Measurements from ENCODE around the gene ANKRD26.

ANKRD26 gene

GRCh38 chr10:27019827-27020226, 80.5 kb downstream of the ANKRD26 start:
- DNase-seq = no peak

GRCh38 chr10:26997610-26998009, 102.7 kb downstream of the ANKRD26 start:
- no peak for DNase-seq

DNA sequence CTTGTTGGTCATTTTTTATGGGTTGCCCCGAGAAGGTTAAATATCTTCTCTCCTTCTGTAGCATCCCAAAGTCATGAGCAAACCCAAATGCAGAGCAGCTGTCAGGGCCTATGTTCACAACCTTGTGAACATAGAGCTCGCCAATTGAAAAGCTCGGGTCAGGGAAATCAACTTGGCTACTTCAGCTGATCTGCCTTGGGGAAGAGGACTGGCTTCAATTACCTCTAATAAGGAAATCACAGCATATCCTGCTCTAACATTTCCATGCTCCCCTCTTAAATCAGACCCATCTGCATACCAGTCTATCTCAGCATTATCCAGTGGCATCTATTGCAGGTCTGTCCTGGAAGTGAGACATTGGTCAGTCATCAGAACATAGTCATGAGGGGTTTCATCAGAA, 105.6 kb downstream of the ANKRD26 start:
- no peak for DNase-seq

- no peak for DNase-seq
Observed at GRCh38 chr10:26987851-26988250, 112.4 kb downstream of the ANKRD26 start.

DNA sequence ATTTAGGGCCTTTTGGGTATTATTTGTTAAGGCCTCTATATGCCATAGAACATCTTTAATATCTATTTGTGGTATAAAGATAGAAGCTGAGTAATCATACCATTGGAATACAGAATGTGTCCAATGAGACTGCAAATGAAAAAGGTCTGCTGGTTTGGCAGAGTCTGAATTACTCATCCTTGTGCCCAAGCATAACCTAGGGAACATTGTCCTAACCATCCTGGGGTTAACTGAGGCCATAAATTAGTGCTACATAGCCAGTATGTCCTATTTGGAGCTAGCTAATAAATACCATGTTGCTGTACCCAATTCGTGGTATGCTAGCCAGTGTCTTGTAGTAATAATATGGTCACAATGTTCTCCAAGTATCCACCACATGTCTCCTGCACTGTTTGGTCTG, 117.1 kb downstream of the ANKRD26 start:
- no peak for DNase-seq

- DNase-seq = no peak
Observed at GRCh38 chr10:26982058-26982457, 118.2 kb downstream of the ANKRD26 start.

- no peak for DNase-seq
Observed at GRCh38 chr10:26981232-26981824, 119.0 kb downstream of the ANKRD26 start.

DNA sequence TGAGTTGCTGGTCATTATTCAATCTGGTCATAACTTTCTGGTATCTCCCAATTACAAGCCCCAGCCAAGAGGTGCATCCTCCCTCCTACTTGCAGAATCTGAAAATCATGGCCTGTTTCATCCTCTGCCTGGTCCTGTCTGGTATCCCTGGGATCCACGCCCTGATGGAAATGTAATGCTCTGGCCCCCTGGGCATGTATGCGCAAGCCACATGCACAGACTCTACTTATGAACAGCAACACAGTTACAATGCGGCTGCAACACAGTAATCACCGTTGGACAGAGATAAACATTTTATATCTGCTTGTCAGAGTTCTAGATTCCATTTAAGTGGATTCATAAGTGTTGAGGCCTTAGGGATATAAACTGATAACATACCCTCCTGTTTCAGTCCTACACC, 121.8 kb downstream of the ANKRD26 start:
- no peak for DNase-seq

- no peak for DNase-seq
Observed at GRCh38 chr10:26977635-26978034, 122.7 kb downstream of the ANKRD26 start.

- no peak for DNase-seq
Observed at GRCh38 chr10:26970667-26971066, 129.6 kb downstream of the ANKRD26 start.

DNA sequence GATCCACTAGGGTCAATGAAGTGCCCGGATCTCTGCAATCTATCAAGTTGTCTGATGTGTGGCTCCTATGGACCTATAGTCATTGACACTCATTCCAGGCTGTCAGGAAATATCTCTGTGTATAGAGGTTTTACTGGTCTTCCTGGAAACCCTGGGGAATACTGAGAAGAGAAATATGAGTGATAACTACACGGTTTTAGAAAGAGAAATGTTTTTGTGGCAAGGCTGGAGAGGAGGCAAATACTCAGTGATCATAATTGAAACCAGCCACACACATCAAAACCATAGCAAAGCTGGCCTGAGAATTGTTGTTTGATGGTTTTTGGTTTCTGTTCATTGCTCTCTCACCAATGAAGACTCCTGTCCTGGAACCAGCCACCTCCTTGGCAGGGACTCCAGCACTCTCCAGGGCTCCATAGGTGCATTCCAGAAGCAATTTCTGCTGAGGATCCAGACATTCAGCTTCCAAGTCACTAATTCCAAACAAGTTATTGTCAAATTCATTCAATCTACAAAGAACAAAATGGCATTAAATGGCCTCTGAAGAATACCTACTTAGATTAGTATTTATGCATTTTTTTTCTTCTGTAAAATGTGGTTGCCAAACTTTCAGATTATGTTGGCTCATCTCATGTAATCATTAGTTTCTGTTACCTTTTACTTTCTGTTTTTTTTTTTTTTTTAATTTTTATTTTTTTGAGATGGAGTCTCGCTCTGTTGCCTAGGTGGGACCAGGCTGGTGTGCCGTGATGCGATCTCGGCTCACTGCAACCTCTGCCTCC, 131.0 kb downstream of the ANKRD26 start:
- no peak for DNase-seq

GRCh38 chr10:26962835-26963234, 137.5 kb downstream of the ANKRD26 start:
- no peak for DNase-seq

DNA sequence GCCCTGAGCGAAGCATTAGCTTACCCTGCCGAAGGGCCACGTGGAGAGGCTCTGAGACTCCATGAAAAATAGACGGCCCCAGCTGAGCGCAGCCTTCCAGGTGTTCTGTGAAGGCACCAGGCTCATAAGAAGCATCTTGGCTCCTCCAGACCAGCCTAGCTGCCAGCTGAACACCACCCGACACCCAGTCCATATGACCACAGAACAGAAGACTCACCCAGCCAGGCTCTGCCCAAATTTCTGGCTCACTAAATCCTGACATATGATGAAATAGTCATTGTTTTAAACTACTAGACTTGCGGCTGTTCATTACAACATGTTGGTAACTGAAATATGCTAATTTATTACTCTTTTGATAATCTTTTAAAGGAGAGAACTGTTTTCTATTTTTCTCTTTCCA, 140.0 kb downstream of the ANKRD26 start:
- no peak for DNase-seq

- DNase-seq = no peak
Observed at GRCh38 chr10:26959841-26960240, 140.5 kb downstream of the ANKRD26 start.
